ENCODE results near the gene ADAMTS14.

ADAMTS14 gene

GRCh38 chr10:70809011-70809611, 136.8 kb downstream of the ADAMTS14 start:
- no peak for DNase-seq (ENCODE audit: low read depth)
- H3K4me3 ChIP-seq (replicated peaks; ENCODE audit: low read depth, low read length) = no peak overlapping the region
- no peak for TF ChIP-seq CTCF (IDR thresholded peaks at IDR 0.05; ENCODE audit: low read length, missing control alignments)

- no peak overlapping the region for H3K4me3 ChIP-seq (replicated peaks; ENCODE audit: low read depth, low read length)
- DNase-seq (ENCODE audit: low read depth) = no peak
- no peak for TF ChIP-seq CTCF (IDR thresholded peaks at IDR 0.05; ENCODE audit: low read length, missing control alignments)
Observed at GRCh38 chr10:70809726-70810125, 137.4 kb downstream of the ADAMTS14 start.

- H3K4me3 ChIP-seq (replicated peaks; ENCODE audit: low read depth, low read length) = no peak overlapping the region
- DNase-seq (ENCODE audit: low read depth) = no peak
- no peak for TF ChIP-seq CTCF (IDR thresholded peaks at IDR 0.05; ENCODE audit: low read length, missing control alignments)
Observed at GRCh38 chr10:70810967-70811366, 138.7 kb downstream of the ADAMTS14 start.

- TF ChIP-seq CTCF (IDR thresholded peaks at IDR 0.05; ENCODE audit: low read length, missing control alignments) = no peak
- no peak overlapping the region for H3K4me3 ChIP-seq (replicated peaks; ENCODE audit: low read depth, low read length)
- no peak for DNase-seq (ENCODE audit: low read depth)
Observed at GRCh38 chr10:70811881-70812280, 139.6 kb downstream of the ADAMTS14 start.
